Chondrocyte (in vitro differentiated cells): Measurements from ENCODE around the gene STARD10. TPM values are rescaled to one million over a fixed set of nuclear protein-coding genes. Genes with fewer than 3 reads are reported as not detected.
"Not testable (repeated sequence)": the region's sequence is repeated elsewhere in the genome, so short reads cannot be mapped to it uniquely, and the experiment has no call there.

Source experiments
- DNase-seq: peaks from one replicate; pipeline ENCODE4 v3.0.0; 2021; ENCODE audit warnings: mixed read lengths, low spot score
- H3K27ac Mint-ChIP-seq: one replicate; pipeline ENCODE4 v1.8.0; 2021; ENCODE audit warnings: mild to moderate bottlenecking, moderate library complexity, mixed read lengths; ENCODE audit not compliant: unreplicated experiment
- H3K27me3 Mint-ChIP-seq: 2 replicates; pipeline ENCODE4 v1.8.0; 2021; ENCODE audit warnings: low read depth, mixed read lengths
- H3K36me3 Mint-ChIP-seq: 2 replicates; pipeline ENCODE4 v1.8.0; 2021; ENCODE audit warnings: low read depth, mixed read lengths
- H3K4me1 Mint-ChIP-seq: 2 replicates; pipeline ENCODE4 v1.8.0; 2021; ENCODE audit warnings: low read depth, mild to moderate bottlenecking, mixed read lengths
- H3K4me3 Mint-ChIP-seq: one replicate; pipeline ENCODE4 v1.8.0; 2021; ENCODE audit warnings: mild to moderate bottlenecking, moderate library complexity, mixed read lengths; ENCODE audit not compliant: unreplicated experiment
- H3K9me3 Mint-ChIP-seq: 2 replicates; pipeline ENCODE4 v1.8.0; 2021; ENCODE audit warnings: low read depth, mixed read lengths
- total RNA-seq: library from RNA; stranded (reverse); gene quantifications from 3 replicates; pipeline ENCODE4 v1.2.1, GENCODE V29; 2021
- TF ChIP-seq, protein P1 (sequence below): fragments of 200-600 bp; sonication (generic); IDR thresholded peaks from 2 replicates; pipeline ENCODE4 v1.5.0; 2021; ENCODE audit warnings: antibody characterized with exemption, mild to moderate bottlenecking, moderate library complexity

Gene STARD10
- total RNA-seq, 1 donor from 2014 or later, result 79.4 TPM

DNA sequence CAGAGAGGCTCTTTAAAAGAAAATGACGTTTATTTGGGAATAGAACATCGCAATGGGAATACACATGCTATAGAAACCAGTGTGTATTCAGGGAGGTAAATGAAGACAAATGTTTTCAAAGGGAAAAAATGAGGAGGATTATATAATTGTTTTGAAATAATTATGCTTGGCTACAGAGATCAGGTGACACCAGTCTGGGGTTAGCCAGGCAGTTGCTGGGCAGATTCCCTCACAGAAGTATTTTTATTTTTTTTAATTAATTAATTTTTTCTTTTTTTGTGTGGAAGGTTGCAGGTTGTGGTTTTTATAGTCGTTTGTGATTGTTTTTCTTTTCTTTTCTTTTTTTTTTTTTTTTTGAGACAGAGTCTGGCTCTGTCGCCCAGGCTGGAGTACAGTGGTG, 5.6 kb upstream of the STARD10 start:
- Mint-ChIP-seq H3K4me1 (peaks cover 5% of the 10 kb centered on the region), H3K9me3 (no peaks in the 10 kb centered on the region), H3K27ac (no peak overlapping the region), H3K4me3 (no peak overlapping the region), H3K36me3 (no peaks in the 10 kb centered on the region), H3K27me3 (no peaks in the 10 kb centered on the region)
- TF ChIP-seq, protein P1, sequence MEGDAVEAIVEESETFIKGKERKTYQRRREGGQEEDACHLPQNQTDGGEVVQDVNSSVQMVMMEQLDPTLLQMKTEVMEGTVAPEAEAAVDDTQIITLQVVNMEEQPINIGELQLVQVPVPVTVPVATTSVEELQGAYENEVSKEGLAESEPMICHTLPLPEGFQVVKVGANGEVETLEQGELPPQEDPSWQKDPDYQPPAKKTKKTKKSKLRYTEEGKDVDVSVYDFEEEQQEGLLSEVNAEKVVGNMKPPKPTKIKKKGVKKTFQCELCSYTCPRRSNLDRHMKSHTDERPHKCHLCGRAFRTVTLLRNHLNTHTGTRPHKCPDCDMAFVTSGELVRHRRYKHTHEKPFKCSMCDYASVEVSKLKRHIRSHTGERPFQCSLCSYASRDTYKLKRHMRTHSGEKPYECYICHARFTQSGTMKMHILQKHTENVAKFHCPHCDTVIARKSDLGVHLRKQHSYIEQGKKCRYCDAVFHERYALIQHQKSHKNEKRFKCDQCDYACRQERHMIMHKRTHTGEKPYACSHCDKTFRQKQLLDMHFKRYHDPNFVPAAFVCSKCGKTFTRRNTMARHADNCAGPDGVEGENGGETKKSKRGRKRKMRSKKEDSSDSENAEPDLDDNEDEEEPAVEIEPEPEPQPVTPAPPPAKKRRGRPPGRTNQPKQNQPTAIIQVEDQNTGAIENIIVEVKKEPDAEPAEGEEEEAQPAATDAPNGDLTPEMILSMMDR, result no peak
- DNase-seq, result no peak

DNA sequence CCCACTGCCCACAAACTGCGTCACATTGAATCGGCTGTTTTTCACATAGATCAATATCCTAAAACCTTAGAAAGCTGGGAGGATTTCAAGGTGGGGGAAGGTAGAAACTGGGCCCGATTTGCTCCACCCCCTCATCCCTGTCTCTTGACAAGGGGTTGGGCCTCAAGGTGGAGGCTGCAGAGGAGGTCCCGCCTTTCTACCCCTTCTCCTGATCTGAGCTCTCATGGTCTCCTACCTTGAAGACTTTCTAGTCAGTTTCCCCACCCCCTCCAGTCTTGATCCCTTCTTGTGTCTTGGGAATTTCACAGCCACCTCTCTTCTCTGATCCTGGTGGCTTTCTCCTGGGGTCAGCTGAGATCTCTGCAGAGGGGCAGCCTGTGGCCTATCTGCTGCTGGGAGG, 4.5 kb upstream of the STARD10 start:
- Mint-ChIP-seq H3K36me3 (no peaks in the 10 kb centered on the region), H3K4me3 (no peak overlapping the region), H3K27me3 (no peaks in the 10 kb centered on the region), H3K9me3 (no peaks in the 10 kb centered on the region), H3K27ac (no peak overlapping the region), H3K4me1 (peaks cover 12% of the 10 kb centered on the region)
- TF ChIP-seq, protein P1, result no peak
- DNase-seq, result no peak

DNA sequence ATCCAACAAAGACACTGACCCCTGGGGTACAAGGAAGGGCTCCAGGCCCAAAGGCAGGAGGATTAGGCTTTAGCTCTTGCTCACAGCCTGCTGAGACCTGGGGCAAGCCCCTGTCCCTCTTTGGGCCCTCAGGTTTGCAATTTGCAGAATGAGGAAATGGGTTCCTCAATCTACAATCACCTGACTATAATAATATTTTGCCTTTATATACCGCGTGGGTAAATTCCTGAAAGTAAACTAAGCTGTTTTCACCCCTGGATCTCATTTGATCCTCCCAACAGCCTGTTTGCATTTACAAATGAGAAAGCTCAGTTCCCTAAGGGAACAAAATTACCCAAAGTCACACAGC, 797 bp downstream of the STARD10 start:
- TF ChIP-seq, protein P1, result no peak
- H3K27ac Mint-ChIP-seq, result peak overlapping the region; percentile 99

DNA sequence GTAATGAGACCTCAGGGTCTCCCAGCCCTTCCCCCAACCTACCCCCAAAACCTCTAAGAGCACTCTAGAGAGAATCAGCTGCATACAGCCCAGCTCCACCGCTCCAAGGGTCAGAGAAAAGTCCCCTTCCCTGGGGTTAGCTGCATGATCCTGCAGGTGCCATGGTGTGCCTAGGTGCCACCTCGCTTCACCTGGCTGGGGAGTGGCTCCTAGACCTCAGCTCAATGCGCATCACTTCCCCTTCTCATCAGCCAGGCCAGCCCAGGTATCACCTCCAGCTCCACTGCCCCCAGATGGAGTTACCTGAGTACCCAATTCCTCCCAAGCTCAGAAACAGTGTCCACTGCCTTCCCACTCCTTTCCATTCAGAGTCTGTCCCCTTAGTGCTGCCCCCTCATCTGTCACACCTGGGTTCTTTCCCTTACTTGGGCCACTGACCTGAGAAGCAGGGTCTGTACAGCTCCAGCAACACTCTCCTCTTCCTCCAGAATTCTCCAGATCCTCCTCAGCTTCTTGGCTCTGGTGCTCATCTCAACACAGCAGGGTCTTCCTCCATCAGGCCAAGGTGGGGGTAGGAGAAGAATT, 1.3 kb downstream of the STARD10 start:
- Mint-ChIP-seq H3K9me3 (no peaks in the 10 kb centered on the region), H3K4me1 (peaks cover 53% of the 10 kb centered on the region), H3K27ac (peak overlapping the region; percentile 99), H3K27me3 (no peaks in the 10 kb centered on the region), H3K36me3 (no peaks in the 10 kb centered on the region), H3K4me3 (peak overlapping the region; percentile 4)
- DNase-seq, result no peak
- TF ChIP-seq, protein P1, result no peak

More for the DNA sequence above, 797 bp downstream of the STARD10 start:
- DNase-seq, result no peak
- peaks cover 51% of the 10 kb centered on the region for H3K4me1 Mint-ChIP-seq
- no peaks in the 10 kb centered on the region for H3K27me3 Mint-ChIP-seq
- H3K9me3 Mint-ChIP-seq, result no peaks in the 10 kb centered on the region
- no peaks in the 10 kb centered on the region for H3K36me3 Mint-ChIP-seq
- peak overlapping the region; percentile 37 for H3K4me3 Mint-ChIP-seq

DNA sequence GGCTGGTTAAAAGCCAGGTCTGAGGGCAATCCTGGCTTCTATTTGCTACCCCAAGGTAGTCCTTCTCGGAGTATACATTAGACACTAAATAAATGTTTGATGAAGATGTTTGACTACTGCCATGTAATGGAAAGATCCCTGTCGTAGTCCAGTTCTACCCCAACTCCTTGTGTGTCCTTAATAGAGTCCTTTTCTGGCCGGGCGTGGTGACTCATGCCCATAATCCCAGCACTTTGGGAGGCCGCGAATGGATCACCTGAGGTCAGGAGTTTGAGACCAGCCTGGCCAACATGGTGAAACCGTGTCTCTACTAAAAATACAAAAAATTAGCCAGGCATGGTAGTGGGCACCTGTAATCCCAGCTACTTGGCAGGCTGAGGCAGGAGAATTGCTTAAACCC, 2.6 kb downstream of the STARD10 start:
- H3K27me3 Mint-ChIP-seq, H3K9me3 Mint-ChIP-seq, H3K4me3 Mint-ChIP-seq, DNase-seq, H3K36me3 Mint-ChIP-seq, H3K27ac Mint-ChIP-seq: not testable (repeated sequence)
- H3K4me1 Mint-ChIP-seq, result peaks cover 53% of the 10 kb centered on the region

DNA sequence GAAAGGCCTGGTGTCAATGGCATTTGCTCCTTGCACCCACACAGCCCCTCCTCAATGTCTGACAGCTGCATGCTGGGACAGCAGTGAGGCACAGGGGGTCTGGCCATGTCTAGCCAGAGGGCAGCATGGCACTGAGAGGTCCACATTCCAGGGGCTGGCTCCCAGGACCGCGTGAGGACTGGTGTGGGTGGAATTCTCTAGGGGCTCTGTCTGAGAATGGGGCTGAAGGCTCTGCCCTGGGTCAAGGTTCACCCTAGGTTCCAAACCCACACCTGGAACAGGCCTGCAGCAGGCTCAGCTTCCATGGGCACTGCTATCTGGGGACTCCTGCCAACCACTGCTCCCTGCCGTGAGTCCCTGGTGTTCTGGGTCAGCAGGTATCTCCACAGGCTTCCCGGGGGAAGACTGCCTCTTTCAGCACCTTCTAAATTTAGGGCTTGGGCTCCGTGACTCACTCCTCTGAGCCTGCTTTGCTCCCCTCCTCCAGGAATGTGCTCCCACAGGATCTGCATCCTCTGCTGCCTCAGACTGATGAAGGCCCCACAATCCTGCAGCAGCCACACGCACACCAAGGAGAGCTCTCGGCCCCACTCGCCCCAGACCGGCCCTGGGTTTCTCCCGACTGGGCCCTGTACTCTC, 4.2 kb downstream of the STARD10 start:
- no peak for DNase-seq
- peaks cover 49% of the 10 kb centered on the region for H3K4me1 Mint-ChIP-seq
- H3K36me3 Mint-ChIP-seq, result no peaks in the 10 kb centered on the region
- peak overlapping the region; percentile 89 for H3K27ac Mint-ChIP-seq
- no peaks in the 10 kb centered on the region for H3K9me3 Mint-ChIP-seq
- H3K27me3 Mint-ChIP-seq, result no peaks in the 10 kb centered on the region
- TF ChIP-seq, protein P1, result no peak
- H3K4me3 Mint-ChIP-seq, result no peak overlapping the region
